ENCODE results near the gene ARHGAP30.

The ARHGAP30 gene

GRCh38 chr1:161089251-161089924 lies 19.7 kb upstream of the ARHGAP30 start, which contains the start of gene NECTIN4:
NECTIN4 (minus strand) TSS chr1:161089558; CDS start chr1:161089296, 262 bp downstream.
- no peak for DNase-seq

DNA sequence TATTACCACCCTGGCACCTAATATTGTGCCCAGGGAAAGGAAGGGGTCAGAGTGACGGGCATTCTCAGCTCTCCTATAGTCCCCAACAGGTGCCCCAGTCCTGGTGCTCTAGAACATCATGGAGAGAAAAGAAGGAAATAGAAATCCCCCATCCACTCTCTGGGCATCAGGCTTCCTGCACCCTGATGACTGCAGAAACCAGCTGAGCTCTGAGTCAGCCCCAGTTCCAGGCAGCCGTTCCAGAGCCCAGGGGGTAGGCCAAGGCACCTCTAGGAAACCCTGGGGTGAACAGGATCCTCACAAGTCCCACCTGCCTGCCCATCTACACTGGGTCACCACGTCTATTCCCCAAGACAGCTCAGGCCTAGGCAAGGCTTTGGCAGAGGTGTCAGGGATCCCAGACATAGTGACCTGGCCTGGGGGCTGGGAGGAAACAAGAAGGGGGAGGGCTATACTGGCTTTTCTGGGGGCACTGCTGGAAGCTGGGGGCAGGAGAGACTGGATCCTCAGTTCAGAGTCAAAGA lies 19.0 kb upstream of the ARHGAP30 start:
- peak; percentile 40 for DNase-seq

- DNase-seq: no peak
These were observed 16.8 kb upstream of the ARHGAP30 start for GRCh38 chr1:161086457-161086856.

GRCh38 chr1:161085165-161085564 lies 15.5 kb upstream of the ARHGAP30 start:
- peak; percentile 62 for DNase-seq

GRCh38 chr1:161084597-161084988 lies 14.9 kb upstream of the ARHGAP30 start:
- no peak for DNase-seq

DNA sequence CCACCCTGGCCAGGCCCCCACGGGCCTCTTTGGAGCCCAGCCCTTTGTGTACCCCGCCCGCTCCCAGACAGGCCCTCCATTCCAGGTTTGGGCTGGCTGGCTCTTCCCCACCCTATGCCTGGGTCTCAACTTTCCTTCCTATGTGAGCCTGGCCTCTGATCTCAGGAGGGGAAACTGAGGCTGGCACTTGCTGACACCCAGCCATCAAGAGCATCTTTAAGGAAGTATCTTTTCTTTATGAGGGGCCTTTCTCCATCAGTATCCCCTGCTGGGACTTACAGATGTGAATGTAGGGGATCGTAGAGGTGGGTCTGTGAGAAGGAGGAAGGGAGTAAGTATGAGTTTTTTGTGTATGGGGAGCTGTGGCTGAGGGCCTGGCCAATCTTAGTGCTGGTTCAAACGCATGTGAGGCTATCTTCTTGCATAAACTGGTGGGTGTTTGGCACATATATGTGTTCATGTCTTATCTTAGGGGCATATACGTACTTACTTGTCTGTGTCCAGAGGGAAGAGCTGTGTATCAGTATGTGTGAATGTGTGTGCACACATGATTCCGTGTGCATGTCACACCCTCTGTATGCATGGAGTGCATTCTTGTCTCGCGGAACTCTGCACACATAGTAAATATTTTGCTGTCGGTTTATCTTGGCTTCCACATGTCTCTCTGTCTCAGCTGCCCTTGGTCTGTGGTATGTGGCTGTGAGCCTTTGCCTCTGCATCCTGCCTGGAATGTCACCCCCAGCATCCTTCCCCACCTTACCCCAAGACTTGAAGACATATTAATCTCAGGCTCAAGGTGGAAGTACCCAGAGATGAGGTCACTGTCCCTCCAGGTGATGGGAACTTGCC lies 14.3 kb upstream of the ARHGAP30 start:
- DNase-seq: no peak

- peak; percentile 85 for DNase-seq
These were observed 13.5 kb upstream of the ARHGAP30 start for GRCh38 chr1:161082996-161083747.

DNA sequence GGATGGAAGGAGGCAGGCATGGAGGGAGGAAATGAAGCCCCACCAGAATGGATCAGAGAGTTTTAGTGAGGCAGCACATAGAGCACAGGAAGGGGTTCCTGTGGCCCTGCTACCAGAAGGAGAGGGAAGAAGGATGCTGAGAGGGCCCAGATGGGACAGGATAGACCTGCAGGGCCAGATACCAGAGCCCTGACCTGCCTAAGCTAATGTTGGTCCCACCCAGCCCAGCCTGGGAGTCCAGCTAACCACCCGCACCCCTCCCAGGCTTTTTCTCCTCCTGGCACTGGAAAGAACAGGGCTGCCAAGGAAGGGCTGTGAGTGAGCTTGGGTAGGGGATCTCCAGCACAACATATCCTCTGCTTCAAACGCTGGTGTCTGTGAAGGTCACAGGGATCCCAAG lies 12.8 kb upstream of the ARHGAP30 start:
- DNase-seq: no peak

DNA sequence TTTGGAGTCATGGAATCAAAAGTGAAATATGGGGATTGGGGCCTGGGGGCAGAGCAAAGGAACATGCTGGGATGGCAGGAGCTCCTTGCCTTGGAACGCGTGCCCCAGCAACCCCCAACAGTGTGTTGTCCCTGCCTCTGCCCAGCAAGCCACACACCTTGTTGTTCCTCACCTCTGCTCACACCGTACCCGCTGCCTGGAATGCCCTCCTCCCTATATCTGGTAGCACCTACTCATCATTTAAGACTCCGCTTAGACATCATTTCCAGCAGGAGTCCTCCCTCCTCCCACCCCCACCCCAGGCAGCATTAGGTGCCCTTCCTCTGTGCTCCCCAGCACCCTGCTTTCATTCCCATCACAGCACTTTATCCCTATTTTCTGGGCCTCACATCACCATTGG lies 11.8 kb upstream of the ARHGAP30 start:
- no peak for DNase-seq

DNA sequence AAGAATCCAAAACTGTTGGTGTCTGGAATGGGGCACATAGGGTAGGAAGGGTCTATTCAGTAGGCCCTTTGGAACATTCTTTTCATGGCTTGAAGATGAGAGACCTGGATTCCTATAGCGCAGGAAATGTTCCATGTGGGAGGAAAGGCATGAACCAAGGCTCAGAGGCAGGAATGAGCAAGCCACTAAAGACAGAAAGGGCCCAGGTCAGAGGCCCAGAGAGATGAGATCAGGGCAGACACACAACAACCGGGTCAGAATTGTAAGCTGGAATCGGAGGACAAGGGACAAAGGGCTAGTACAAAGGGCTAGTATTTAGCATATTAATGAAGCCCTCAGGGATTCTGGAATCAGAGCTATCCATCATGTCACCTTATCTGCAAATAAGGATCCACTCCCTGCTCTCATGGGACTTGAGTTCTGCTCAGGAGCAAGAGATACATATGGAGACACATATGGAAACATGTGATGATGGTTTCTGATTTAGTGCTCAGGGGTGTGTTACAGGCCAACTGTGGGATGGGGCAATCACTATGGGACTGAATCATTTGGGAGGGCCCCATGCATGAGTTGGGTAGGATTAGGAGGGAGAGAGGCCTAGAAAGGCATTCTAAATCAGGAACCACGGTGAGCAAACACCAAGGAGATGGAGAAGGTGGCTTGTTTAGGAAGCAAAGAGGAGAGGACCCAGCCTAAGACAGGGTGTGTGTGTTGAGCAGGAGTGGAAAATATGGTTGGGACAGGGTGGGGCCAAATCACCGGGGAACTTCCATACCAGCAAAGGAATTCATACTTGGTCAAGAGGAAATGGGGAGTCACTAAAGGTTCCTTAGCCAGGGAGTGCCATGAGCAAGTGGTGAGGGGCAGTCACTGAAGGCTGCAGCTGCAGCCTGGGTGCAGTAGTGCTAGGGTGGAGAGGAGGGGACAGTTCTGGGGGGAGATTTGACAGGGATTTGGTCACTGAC lies 11.0 kb upstream of the ARHGAP30 start:
- DNase-seq: peak; percentile 51

GRCh38 chr1:161079436-161080110 lies 9.9 kb upstream of the ARHGAP30 start:
- DNase-seq: no peak

GRCh38 chr1:161077426-161077825 lies 7.7 kb upstream of the ARHGAP30 start:
- DNase-seq: no peak

DNA sequence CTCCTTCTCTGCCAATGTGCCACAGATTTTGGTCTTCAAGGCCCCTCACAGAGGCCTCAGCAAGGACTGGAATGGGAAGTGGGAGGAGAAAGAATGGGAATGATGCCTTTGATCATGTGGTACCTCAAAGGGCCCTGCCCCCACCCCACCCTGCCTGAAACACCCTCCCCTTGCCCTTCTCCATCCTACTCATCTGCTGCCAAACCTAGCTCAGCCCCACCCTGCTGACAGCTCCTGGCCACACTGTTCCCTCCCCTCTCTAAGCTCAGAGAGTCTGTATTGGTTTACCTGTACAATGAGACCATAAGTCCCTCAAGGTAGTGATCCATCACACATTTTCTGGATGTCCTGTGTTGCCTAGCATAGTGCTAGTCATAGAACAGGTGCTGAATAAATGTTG lies 6.7 kb upstream of the ARHGAP30 start:
- no peak for DNase-seq

- no peak for DNase-seq
These were observed 5.1 kb upstream of the ARHGAP30 start for GRCh38 chr1:161074676-161075368.

DNA sequence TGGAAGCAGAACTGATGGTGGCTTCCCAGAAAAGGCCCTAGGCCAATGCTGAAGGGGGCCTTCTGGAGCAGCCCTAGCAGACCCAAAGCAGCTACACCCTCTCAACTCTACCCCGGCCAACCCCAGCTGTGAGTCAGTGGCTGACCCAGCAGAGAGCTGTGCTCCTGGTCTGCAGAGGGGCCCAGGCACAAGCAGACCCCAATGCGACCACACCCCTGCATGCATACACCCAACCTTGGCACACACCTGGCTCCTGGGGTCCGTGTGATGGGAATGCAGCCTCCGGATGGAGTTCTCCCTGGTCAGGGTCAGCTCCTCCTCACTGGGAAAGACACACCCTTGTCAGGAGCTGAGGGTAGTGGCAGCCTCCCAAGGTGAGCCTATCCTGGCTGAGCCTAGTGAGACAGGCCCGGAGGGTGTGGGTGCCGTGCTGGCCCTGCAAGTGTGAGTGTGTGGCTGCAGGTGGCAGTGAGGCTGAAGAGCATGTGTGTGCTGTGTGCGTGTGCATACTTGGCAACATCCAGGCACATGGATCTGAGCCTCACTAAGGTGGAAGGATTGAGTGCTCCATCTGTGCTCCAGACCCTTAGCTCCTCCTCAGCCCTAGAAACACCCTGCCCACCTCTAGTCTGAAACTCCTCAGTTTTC lies 3.9 kb upstream of the ARHGAP30 start:
- DNase-seq: no peak

- no peak for DNase-seq
These were observed 3.2 kb upstream of the ARHGAP30 start for GRCh38 chr1:161072751-161073449.

DNA sequence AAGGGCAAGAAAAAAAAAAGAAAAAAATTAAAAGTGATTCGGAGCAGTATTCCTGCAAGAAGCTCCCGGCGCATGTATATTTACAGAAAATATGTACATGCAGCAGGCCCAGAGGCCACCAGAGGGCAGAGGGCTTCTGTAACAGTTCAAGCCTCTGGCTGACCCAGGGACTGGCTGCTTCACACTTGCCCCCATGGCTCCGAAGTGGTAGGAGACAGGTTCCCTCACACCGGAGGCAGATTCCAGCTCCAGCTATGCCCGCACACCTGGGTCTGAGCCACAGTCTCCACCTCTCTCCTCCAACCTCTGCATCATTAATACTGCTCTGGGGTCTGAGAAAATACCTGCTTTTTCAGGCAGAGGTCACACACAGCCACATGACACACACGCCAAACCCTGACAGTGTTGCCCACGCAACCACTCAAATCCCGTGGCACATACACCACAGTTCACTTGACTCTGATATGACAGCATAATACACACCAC lies 2.2 kb upstream of the ARHGAP30 start:
- DNase-seq: peak; percentile 52

DNA sequence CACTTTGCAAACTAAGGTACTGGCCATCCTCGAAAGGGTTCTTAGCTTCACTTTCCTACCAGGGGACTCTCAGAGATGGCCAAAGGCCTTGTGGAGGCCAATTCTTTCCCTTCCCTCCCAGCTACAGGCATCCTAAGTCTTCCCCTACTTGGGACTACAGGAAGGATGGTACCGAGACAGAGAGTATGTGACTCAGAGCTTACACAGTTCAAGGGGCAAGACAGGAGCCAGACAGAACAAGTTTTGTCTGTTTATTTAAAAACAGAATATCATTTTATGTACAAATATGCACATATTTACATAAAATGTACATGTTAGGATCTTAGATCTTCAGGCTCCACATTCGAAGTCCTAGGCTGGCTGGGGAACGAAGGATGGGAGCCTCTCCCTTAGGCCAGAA lies 1.1 kb upstream of the ARHGAP30 start:
- no peak for DNase-seq

DNA sequence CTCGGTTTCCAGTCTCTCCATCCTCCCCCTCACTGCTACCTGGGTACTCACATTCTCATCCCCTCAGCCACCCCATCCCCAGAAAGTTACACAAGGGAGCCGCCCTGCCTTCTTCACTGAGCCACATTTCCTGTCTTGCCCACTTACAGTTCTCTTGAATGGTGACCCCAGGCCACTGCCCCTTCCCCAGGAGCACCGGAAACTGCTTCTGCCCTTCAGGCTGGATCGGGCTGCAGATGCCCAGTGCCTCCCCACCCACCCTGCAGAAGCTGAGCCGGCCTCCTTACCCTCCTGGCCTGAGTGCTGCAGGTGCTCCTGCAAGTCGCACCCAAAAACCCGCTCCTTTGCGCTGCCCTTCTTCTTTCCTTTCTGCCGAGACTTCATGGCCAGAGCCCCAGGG lies 450 bp downstream of the ARHGAP30 start:
- DNase-seq: no peak
